Cardiac muscle cell (in vitro differentiated cells and primary cell): ENCODE results near the gene RAI14. TPM values are rescaled to one million over a fixed set of nuclear protein-coding genes. Genes with fewer than 3 reads are reported as not detected.

Experiments used
- DNase-seq, 2 donors: peaks; one replicate each; pipeline versions ENCODE4 v3.0.0 to v3.0.0-alpha.2; 2010 to 2017; ENCODE audit warnings: low read depth in 1 of 2, low spot score in 1 of 2
- H3K27ac ChIP-seq: fragments of 200-600 bp; sonication (generic); 2 replicates; pipeline ENCODE4 v1.5.1; 2016
- H3K27me3 ChIP-seq: fragments of 200-600 bp; sonication (generic); 2 replicates; pipeline ENCODE4 v1.6.0; 2016; ENCODE audit warnings: control low read depth
- H3K36me3 ChIP-seq: fragments of 200-600 bp; sonication (generic); 2 replicates; pipeline ENCODE4 v1.5.1; 2016; ENCODE audit warnings: control low read depth
- H3K4me1 ChIP-seq: fragments of 200-600 bp; sonication (generic); 2 replicates; pipeline ENCODE4 v1.8.1; 2017; ENCODE audit warnings: low read depth, mild to moderate bottlenecking, mixed run types
- H3K4me3 ChIP-seq: fragments of 200-600 bp; sonication (generic); 2 replicates; pipeline ENCODE4 v1.5.1; 2016; ENCODE audit warnings: mild to moderate bottlenecking
- H3K9me3 ChIP-seq: fragments of 200-600 bp; sonication (generic); 2 replicates; pipeline ENCODE4 v1.5.1; 2017; ENCODE audit warnings: low read depth, mild to moderate bottlenecking, control low read depth
- CTCF ChIP-seq: IDR thresholded peaks from 2 replicates; pipeline ENCODE4 v1.5.1; 2012; ENCODE audit warnings: low read depth, mild to moderate bottlenecking, low read length
- polyA plus RNA-seq: library from polyadenylated mRNA; unstranded; fragments of >200 nt; fragmentation: Nextera tagmentation; extraction: Ambion mirVana; gene quantifications from 2 replicates; pipeline ENCODE4 v1.2.1, GENCODE V29; 2016
- total RNA-seq: library from RNA; depleted of rRNA; stranded (reverse); fragments of >200 nt; gene quantifications from 2 replicates; pipeline ENCODE4 v1.2.3, GENCODE V29; 2016

Gene RAI14
- total and polyA plus RNA-seq, 2 experiments from 2014 or later: 9.6 to 11.6 TPM

DNA sequence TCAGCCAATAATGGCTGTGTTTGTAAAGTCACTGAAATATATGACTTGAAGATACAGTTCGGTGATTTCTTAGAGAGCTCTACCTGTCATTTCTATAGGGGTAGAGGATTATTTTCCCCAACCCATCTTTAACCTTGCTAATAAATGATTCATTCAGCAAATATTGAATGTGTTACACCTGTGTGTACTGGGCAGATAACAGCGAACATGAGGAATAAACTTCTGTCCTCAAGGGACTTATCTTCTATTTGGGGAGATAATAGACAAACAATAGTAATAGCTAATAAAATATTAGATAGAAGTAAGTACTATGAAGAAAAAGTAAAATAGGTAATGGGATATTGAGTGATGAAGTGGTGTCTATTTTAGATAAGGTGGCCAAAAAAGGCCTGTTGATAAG is 192.1 kb downstream of the RAI14 start:
- H3K4me3 ChIP-seq: no peak overlapping the region
- H3K27me3 ChIP-seq: no peaks in the 10 kb centered on the region
- H3K9me3 ChIP-seq: no peaks in the 10 kb centered on the region
- no peaks in the 10 kb centered on the region for H3K36me3 ChIP-seq
- no peak overlapping the region for H3K27ac ChIP-seq
- no peaks in the 10 kb centered on the region for H3K4me1 ChIP-seq
- no peak for DNase-seq
- TF ChIP-seq CTCF: no peak

DNA sequence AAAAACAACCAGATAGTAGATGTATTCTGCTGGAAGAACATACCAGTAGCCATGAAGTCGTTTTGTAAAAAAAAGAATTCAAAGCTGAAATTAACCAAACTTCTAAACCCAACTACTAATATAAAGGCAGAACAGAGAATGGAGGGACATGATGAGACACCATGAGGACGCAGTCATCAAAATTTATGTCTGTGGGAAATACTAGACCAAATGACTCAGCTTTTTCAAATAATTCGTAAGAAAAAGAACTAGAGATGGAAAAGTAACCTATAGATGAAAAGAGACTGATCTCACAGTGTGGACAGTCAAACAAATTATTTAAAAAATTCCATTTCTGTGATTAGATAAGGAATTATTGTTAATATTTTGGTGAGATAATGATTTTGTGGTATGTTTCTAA is 193.1 kb downstream of the RAI14 start:
- DNase-seq: no peak
- Histone ChIP-seq H3K36me3 (no peaks in the 10 kb centered on the region), H3K27me3 (no peaks in the 10 kb centered on the region), H3K27ac (no peak overlapping the region), H3K9me3 (no peaks in the 10 kb centered on the region), H3K4me3 (no peak overlapping the region), H3K4me1 (no peaks in the 10 kb centered on the region)
- no peak for TF ChIP-seq CTCF

GRCh38 chr5:34854459-34855174 is 198.5 kb downstream of the RAI14 start:
- Histone ChIP-seq H3K4me1 (no peaks in the 10 kb centered on the region), H3K4me3 (no peak overlapping the region), H3K36me3 (no peaks in the 10 kb centered on the region), H3K27me3 (no peaks in the 10 kb centered on the region), H3K27ac (no peak overlapping the region), H3K9me3 (no peaks in the 10 kb centered on the region)
- DNase-seq: no peak
- TF ChIP-seq CTCF: no peak

DNA sequence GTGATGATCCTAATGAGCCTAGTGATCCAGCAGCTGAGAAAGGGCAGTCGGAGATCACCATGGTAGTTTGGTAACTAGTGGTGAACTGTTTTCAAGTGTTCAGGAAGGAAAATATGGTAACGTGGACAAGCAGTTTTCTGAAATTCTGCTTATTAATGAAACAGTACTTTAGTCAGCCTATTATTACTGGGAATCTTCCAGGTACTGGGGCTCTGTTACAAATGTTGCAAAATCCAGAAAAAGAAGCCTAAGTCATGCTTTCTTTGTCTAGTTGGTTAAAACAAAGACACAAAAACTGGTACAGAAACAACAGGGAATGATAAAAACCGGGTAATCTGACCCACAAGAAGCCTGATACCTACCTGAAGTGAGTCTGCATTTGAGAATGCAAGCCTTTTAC is 201.0 kb downstream of the RAI14 start:
- no peaks in the 10 kb centered on the region for H3K9me3 ChIP-seq
- TF ChIP-seq CTCF: no peak
- no peak for DNase-seq

DNA sequence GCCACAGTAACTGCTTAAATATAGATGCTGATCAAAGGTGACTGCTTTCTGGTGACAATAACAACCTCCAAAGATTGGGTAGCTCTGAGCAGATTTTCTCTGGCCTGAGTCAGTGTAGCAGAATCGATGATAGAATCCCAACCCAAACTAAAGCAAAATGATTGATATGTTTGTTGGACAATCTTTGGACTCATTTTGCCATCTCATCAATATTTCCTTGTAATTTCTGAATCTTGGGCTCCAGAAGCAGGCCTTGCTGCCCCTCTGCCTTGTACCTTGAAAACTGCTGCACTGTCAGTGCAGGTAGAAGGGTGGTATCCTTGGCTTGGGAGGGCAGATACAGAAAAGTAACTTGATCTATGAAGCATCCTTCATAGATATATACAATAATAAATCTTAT is 201.8 kb downstream of the RAI14 start:
- no peak for DNase-seq
- H3K27ac ChIP-seq: no peak overlapping the region
- no peaks in the 10 kb centered on the region for H3K4me1 ChIP-seq
- H3K27me3 ChIP-seq: no peaks in the 10 kb centered on the region
- no peak for TF ChIP-seq CTCF
- no peaks in the 10 kb centered on the region for H3K36me3 ChIP-seq
- no peaks in the 10 kb centered on the region for H3K9me3 ChIP-seq
- H3K4me3 ChIP-seq: no peak overlapping the region

More for the DNA sequence above, 201.0 kb downstream of the RAI14 start:
- Histone ChIP-seq H3K4me1 (no peaks in the 10 kb centered on the region), H3K4me3 (no peak overlapping the region), H3K27me3 (no peaks in the 10 kb centered on the region), H3K27ac (no peak overlapping the region), H3K36me3 (no peaks in the 10 kb centered on the region)

GRCh38 chr5:34858790-34859189 is 202.7 kb downstream of the RAI14 start:
- H3K27me3 ChIP-seq: no peaks in the 10 kb centered on the region
- H3K4me3 ChIP-seq: no peak overlapping the region
- no peaks in the 10 kb centered on the region for H3K36me3 ChIP-seq
- no peaks in the 10 kb centered on the region for H3K9me3 ChIP-seq
- H3K4me1 ChIP-seq: no peaks in the 10 kb centered on the region
- H3K27ac ChIP-seq: no peak overlapping the region
- peak in 1 of 2 donors; percentile 56 for DNase-seq
- TF ChIP-seq CTCF: no peak
